Measurements from ENCODE around the gene SLC26A3.
"Not testable (repeated sequence)": the region's sequence is repeated elsewhere in the genome, so short reads cannot be mapped to it uniquely, and the experiment has no call there.

The SLC26A3 gene

DNA sequence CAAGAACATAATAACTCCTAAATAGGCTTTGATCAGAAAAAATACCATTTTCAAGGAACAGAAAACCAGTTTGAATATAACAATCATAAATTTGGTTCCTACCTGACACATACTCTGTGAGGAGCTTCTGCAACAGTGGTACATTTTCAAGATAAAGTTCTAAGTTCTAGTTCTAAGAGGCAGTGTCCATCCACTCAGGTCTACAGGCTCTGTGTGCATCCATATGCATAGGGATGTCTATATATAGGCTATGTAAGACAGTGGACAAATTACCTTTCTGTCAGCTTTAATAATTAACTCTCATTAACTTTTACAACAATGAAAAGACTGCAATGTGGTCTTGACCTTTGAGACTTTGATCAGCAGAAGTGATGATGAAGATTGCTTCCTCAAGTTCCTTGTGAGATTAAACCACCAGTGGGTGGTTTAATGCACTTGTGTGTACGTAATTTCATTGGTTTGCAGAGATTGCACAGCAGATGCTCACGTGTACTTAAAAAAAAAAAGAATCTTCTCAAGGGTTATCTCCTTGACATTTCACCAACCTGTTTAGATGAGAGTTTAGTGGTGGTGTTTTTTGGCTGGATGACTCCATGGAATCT is at the start of gene SLC26A3:
SLC26A3 (minus strand) TSS at position 215 of the 602 bp plus-strand sequence. CDS start 8,714 bp downstream, outside the sequence.
- Histone ChIP-seq H3K27me3 (ENCODE audit: low read length) (no peaks in the 10 kb centered on the region), H3K79me2 (ENCODE audit: insufficient read depth, low read length) (no peaks in the 10 kb centered on the region), H4K20me1 (ENCODE audit: low read depth, low read length) (no peaks in the 10 kb centered on the region), H2AFZ (ENCODE audit: low read depth, low read length, severe bottlenecking) (no peak within 1 kb of the TSS), H3F3A (ENCODE audit: insufficient read depth) (no peaks in the 10 kb centered on the region), H3K9me2 (replicated peaks; ENCODE audit: insufficient read depth, low read length) (no peaks in the 10 kb centered on the region), H3K9ac (ENCODE audit: low read length) (no peak within 1 kb of the TSS), H3K9me3 (ENCODE audit: insufficient read depth, low read length) (no peaks in the 10 kb centered on the region), H3K4me2 (ENCODE audit: low read depth, low read length, poor library complexity, severe bottlenecking) (no peak within 1 kb of the TSS), H3K27ac (ENCODE audit: low read depth, low read length) (no peak within 1 kb of the TSS), H3K36me3 (ENCODE audit: low read length) (no peaks in the 10 kb centered on the region), H3K4me3 (ENCODE audit: insufficient read depth, low read length, poor library complexity, severe bottlenecking) (no peak within 1 kb of the TSS)
- TF ChIP-seq EZH2phosphoT487 (conservative IDR thresholded peaks at IDR 0.05; ENCODE audit: low read length), result no peak
- TF ChIP-seq, protein P1, sequence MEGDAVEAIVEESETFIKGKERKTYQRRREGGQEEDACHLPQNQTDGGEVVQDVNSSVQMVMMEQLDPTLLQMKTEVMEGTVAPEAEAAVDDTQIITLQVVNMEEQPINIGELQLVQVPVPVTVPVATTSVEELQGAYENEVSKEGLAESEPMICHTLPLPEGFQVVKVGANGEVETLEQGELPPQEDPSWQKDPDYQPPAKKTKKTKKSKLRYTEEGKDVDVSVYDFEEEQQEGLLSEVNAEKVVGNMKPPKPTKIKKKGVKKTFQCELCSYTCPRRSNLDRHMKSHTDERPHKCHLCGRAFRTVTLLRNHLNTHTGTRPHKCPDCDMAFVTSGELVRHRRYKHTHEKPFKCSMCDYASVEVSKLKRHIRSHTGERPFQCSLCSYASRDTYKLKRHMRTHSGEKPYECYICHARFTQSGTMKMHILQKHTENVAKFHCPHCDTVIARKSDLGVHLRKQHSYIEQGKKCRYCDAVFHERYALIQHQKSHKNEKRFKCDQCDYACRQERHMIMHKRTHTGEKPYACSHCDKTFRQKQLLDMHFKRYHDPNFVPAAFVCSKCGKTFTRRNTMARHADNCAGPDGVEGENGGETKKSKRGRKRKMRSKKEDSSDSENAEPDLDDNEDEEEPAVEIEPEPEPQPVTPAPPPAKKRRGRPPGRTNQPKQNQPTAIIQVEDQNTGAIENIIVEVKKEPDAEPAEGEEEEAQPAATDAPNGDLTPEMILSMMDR (IDR thresholded peaks at IDR 0.05; ENCODE audit: insufficient read depth, low read length, poor library complexity, severe bottlenecking), result no peak

GRCh38 chr7:107850643-107851042 is 47.6 kb upstream of the SLC26A3 start:
- TF ChIP-seq, protein P1 (IDR thresholded peaks at IDR 0.05; ENCODE audit: insufficient read depth, low read length, poor library complexity, severe bottlenecking), result no peak
- TF ChIP-seq EZH2phosphoT487 (conservative IDR thresholded peaks at IDR 0.05; ENCODE audit: low read length), result no peak
- H3K9ac ChIP-seq (ENCODE audit: low read length), result no peak overlapping the region
- H4K20me1 ChIP-seq (ENCODE audit: low read depth, low read length), result no peaks in the 10 kb centered on the region
- H3K4me2 ChIP-seq (ENCODE audit: low read depth, low read length, poor library complexity, severe bottlenecking), result no peak overlapping the region
- no peaks in the 10 kb centered on the region for H3K36me3 ChIP-seq (ENCODE audit: low read length)
- H3K79me2 ChIP-seq (ENCODE audit: insufficient read depth, low read length), result no peaks in the 10 kb centered on the region
- no peaks in the 10 kb centered on the region for H3F3A ChIP-seq (ENCODE audit: insufficient read depth)
- H3K27ac ChIP-seq (ENCODE audit: low read depth, low read length), result no peak overlapping the region
- H3K27me3 ChIP-seq (ENCODE audit: low read length), result no peaks in the 10 kb centered on the region
- no peak overlapping the region for H2AFZ ChIP-seq (ENCODE audit: low read depth, low read length, severe bottlenecking)
- H3K4me3 ChIP-seq (ENCODE audit: insufficient read depth, low read length, poor library complexity, severe bottlenecking), result no peak overlapping the region
- no peaks in the 10 kb centered on the region for H3K9me2 ChIP-seq (replicated peaks; ENCODE audit: insufficient read depth, low read length)
- no peaks in the 10 kb centered on the region; the same call in 1 of the 2 replicates for H3K9me3 ChIP-seq (ENCODE audit: insufficient read depth, low read length)

- Histone ChIP-seq H3K4me2 (ENCODE audit: low read depth, low read length, poor library complexity, severe bottlenecking) (no peak overlapping the region), H3F3A (ENCODE audit: insufficient read depth) (no peaks in the 10 kb centered on the region)
Measured at GRCh38 chr7:107850216-107850615, 47.2 kb upstream of the SLC26A3 start.

DNA sequence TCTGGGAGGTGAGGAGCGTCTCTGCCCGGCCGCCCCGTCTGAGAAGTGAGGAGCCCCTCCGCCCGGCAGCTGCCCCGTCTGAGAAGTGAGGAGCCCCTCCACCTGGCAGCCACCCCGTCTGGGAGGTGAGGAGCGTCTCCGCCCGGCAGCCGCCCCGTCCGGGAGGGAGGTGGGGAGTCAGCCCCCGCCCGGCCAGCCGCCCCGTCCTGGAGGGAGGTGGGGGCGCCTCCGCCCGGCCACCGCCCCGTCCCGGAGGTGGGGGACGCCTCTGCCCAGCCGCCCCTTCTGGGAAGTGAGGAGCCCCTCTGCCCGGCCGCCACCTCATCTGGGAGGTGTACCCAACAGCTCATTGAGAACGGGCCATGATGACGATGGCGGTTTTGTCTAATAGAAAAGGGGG is 45.2 kb upstream of the SLC26A3 start:
- H3K9me2 ChIP-seq (replicated peaks; ENCODE audit: insufficient read depth, low read length); H3K9me3 ChIP-seq (ENCODE audit: insufficient read depth, low read length); H3K9ac ChIP-seq (ENCODE audit: low read length); H3K27me3 ChIP-seq (ENCODE audit: low read length); H3K27ac ChIP-seq (ENCODE audit: low read depth, low read length); H3K79me2 ChIP-seq (ENCODE audit: insufficient read depth, low read length); H2AFZ ChIP-seq (ENCODE audit: low read depth, low read length, severe bottlenecking); H3K4me2 ChIP-seq (ENCODE audit: low read depth, low read length, poor library complexity, severe bottlenecking); H4K20me1 ChIP-seq (ENCODE audit: low read depth, low read length); H3K36me3 ChIP-seq (ENCODE audit: low read length); H3F3A ChIP-seq (ENCODE audit: insufficient read depth); H3K4me3 ChIP-seq (ENCODE audit: insufficient read depth, low read length, poor library complexity, severe bottlenecking): not testable (repeated sequence)

More at GRCh38 chr7:107850216-107850615, 47.2 kb upstream of the SLC26A3 start:
- TF ChIP-seq EZH2phosphoT487 (conservative IDR thresholded peaks at IDR 0.05; ENCODE audit: low read length), result no peak
- TF ChIP-seq, protein P1 (IDR thresholded peaks at IDR 0.05; ENCODE audit: insufficient read depth, low read length, poor library complexity, severe bottlenecking), result no peak
- H3K79me2 ChIP-seq (ENCODE audit: insufficient read depth, low read length), result no peaks in the 10 kb centered on the region
- no peaks in the 10 kb centered on the region; the same call in 1 of the 2 replicates for H3K9me3 ChIP-seq (ENCODE audit: insufficient read depth, low read length)
- no peaks in the 10 kb centered on the region for H3K9me2 ChIP-seq (replicated peaks; ENCODE audit: insufficient read depth, low read length)
- no peaks in the 10 kb centered on the region for H4K20me1 ChIP-seq (ENCODE audit: low read depth, low read length)
- no peaks in the 10 kb centered on the region for H3K36me3 ChIP-seq (ENCODE audit: low read length)
- no peak overlapping the region for H3K27ac ChIP-seq (ENCODE audit: low read depth, low read length)
- no peak overlapping the region for H2AFZ ChIP-seq (ENCODE audit: low read depth, low read length, severe bottlenecking)
- H3K4me3 ChIP-seq (ENCODE audit: insufficient read depth, low read length, poor library complexity, severe bottlenecking), result no peak overlapping the region
- no peak overlapping the region for H3K9ac ChIP-seq (ENCODE audit: low read length)
- H3K27me3 ChIP-seq (ENCODE audit: low read length), result no peaks in the 10 kb centered on the region

GRCh38 chr7:107847836-107848175 is 44.8 kb upstream of the SLC26A3 start:
- H3K27ac ChIP-seq (ENCODE audit: low read depth, low read length); H3K27me3 ChIP-seq (ENCODE audit: low read length); H3K9ac ChIP-seq (ENCODE audit: low read length); H3K4me3 ChIP-seq (ENCODE audit: insufficient read depth, low read length, poor library complexity, severe bottlenecking); H3F3A ChIP-seq (ENCODE audit: insufficient read depth); H3K79me2 ChIP-seq (ENCODE audit: insufficient read depth, low read length); H4K20me1 ChIP-seq (ENCODE audit: low read depth, low read length); H3K9me3 ChIP-seq (ENCODE audit: insufficient read depth, low read length); H3K9me2 ChIP-seq (replicated peaks; ENCODE audit: insufficient read depth, low read length); H3K4me2 ChIP-seq (ENCODE audit: low read depth, low read length, poor library complexity, severe bottlenecking); H3K36me3 ChIP-seq (ENCODE audit: low read length); H2AFZ ChIP-seq (ENCODE audit: low read depth, low read length, severe bottlenecking): not testable (repeated sequence)
